GM12878 (cell line): ENCODE data around the gene PTPRN2. TPM values are rescaled to one million over a fixed set of nuclear protein-coding genes. Genes with fewer than 3 reads are reported as not detected.

Source experiments
- CBFB ChIP-seq: IDR thresholded peaks from 2 replicates; pipeline ENCODE4 v1.6.1; 2016; ENCODE audit warnings: antibody characterized with exemption, low read depth
- E4F1 ChIP-seq: fragments of 450-650 bp; IDR thresholded peaks from 2 replicates; pipeline ENCODE4 v1.6.1; 2018; ENCODE audit warnings: borderline replicate concordance, mild to moderate bottlenecking; ENCODE audit not compliant: partially characterized antibody
- ETV6 ChIP-seq, 2 experiments: fragments of 450-650 bp in 1 of 2; IDR thresholded peaks in 1 of 2; conservative IDR thresholded peaks in 1 of 2; 2 replicates each; pipeline ENCODE4 v1.6.1; 2014; ENCODE audit warnings: antibody characterized with exemption in 1 of 2, borderline replicate concordance in 1 of 2, low read depth in 1 of 2, mild to moderate bottlenecking in 1 of 2, moderate library complexity in 1 of 2
- KDM1A ChIP-seq: fragments of 200-600 bp; sonication (generic); IDR thresholded peaks from 2 replicates; pipeline ENCODE4 v1.6.1; 2016; ENCODE audit warnings: borderline replicate concordance
- POLR2AphosphoS2 ChIP-seq: IDR thresholded peaks from 2 replicates; pipeline ENCODE4 v1.6.1; 2011; ENCODE audit warnings: low read depth, mild to moderate bottlenecking, low read length, improper control_type of control experiment, moderate library complexity
- RCOR1 ChIP-seq: conservative IDR thresholded peaks from 2 replicates; pipeline ENCODE4 v1.6.1; 2012; ENCODE audit warnings: low read depth, low read length, improper control_type of control experiment
- SIN3A ChIP-seq: IDR thresholded peaks from 2 replicates; pipeline ENCODE4 v1.6.1; 2012; ENCODE audit warnings: low read depth, low read length, improper control_type of control experiment
- SUZ12 ChIP-seq: fragments of 200-600 bp; sonication (generic); IDR thresholded peaks from one replicate; pipeline ENCODE4 v1.6.1; 2018; ENCODE audit warnings: antibody characterized with exemption, mild to moderate bottlenecking; ENCODE audit not compliant: unreplicated experiment
- ZBTB11 ChIP-seq: fragments of 450-650 bp; formaldehyde crosslinking; IDR thresholded peaks from 2 replicates; pipeline ENCODE4 v1.5.0; 2022; ENCODE audit warnings: mild to moderate bottlenecking, missing genetic modification characterization
- polyA plus RNA-seq, 11 experiments: library from polyadenylated mRNA; depleted of rRNA in 4 of 11; unstranded in 6 of 11; stranded (reverse) in 5 of 11; fragments of >200 nt; fragmentation: Nextera tagmentation in 4 of 11; fragmentation: Illumina TruSeq in 1 of 11; extraction: Ambion mirVana in 4 of 11; extraction: Trizol in 1 of 11; gene quantifications; 1 replicate in 1 of 11; 2 replicates in 10 of 11; pipeline versions ENCODE4 v1.2.1 to v1.2.3, GENCODE V29; 2011 to 2016; ENCODE audit warnings: inconsistent platforms in 2 of 11, missing spikeins in 2 of 11, low read depth in 1 of 11
- total RNA-seq, 4 experiments: library from RNA; depleted of rRNA in 3 of 4; stranded (reverse); fragments of >200 nt in 3 of 4; fragmentation: Illumina TruSeq in 1 of 4; extraction: Trizol in 1 of 4; gene quantifications; 2 replicates each; pipeline versions ENCODE4 v1.2.1 to v1.2.3, GENCODE V29; 2013 to 2021

Gene PTPRN2
- total and polyA plus RNA-seq, 10 of the 15 experiments (the other 5 are each of a cell fraction or from before 2014, with no cell fraction given) = 5.4 TPM; not detected in 9

DNA sequence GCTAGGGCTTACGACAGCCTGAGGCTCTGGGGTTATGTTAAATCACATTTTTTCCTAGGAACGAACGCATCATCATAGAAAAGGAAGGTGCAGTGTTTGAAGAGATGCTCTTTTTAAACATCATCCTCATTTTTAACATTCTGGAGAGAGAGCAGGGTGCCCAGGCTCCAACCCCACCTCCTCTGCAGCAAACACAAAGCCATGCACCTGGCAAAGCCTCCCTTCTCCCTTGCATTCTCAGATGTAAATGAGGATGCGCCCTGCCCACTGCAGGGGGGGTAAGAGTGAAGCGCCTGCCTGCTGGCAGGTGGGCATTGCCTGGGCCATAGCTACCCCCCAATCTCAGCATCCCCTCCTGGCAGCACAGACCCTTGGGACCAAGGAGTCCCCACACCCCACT, 92.4 kb downstream of the PTPRN2 start (continued):
- TF ChIP-seq ZBTB11 (CRISPR knock-in tag) (no peak), ETV6 (conservative IDR thresholded peaks at IDR 0.05 in 1 of 2, IDR thresholded peaks at IDR 0.05 in 1 of 2; ENCODE audit: borderline replicate concordance in 1 of 2, low read depth in 1 of 2) (no peak), E4F1 (no peak), SIN3A (no peak), RCOR1 (no peak), KDM1A (no peak), CBFB (no peak), SUZ12 (no peak), POLR2AphosphoS2 (no peak)
